GM19372 (cell line): ENCODE results near the gene PDXDC1.
"Not testable (repeated sequence)": the region's sequence is repeated elsewhere in the genome, so short reads cannot be mapped to it uniquely, and the experiment has no call there.

Source experiments
- ATAC-seq: cut with Tn5 transposase; IDR thresholded peaks from one replicate; pipeline ENCODE4 v1.9.1; 2021; ENCODE audit warnings: mild to moderate bottlenecking, low read depth, moderate library complexity; ENCODE audit not compliant: unreplicated experiment

PDXDC1 gene, protein sequence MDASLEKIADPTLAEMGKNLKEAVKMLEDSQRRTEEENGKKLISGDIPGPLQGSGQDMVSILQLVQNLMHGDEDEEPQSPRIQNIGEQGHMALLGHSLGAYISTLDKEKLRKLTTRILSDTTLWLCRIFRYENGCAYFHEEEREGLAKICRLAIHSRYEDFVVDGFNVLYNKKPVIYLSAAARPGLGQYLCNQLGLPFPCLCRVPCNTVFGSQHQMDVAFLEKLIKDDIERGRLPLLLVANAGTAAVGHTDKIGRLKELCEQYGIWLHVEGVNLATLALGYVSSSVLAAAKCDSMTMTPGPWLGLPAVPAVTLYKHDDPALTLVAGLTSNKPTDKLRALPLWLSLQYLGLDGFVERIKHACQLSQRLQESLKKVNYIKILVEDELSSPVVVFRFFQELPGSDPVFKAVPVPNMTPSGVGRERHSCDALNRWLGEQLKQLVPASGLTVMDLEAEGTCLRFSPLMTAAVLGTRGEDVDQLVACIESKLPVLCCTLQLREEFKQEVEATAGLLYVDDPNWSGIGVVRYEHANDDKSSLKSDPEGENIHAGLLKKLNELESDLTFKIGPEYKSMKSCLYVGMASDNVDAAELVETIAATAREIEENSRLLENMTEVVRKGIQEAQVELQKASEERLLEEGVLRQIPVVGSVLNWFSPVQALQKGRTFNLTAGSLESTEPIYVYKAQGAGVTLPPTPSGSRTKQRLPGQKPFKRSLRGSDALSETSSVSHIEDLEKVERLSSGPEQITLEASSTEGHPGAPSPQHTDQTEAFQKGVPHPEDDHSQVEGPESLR

DNA sequence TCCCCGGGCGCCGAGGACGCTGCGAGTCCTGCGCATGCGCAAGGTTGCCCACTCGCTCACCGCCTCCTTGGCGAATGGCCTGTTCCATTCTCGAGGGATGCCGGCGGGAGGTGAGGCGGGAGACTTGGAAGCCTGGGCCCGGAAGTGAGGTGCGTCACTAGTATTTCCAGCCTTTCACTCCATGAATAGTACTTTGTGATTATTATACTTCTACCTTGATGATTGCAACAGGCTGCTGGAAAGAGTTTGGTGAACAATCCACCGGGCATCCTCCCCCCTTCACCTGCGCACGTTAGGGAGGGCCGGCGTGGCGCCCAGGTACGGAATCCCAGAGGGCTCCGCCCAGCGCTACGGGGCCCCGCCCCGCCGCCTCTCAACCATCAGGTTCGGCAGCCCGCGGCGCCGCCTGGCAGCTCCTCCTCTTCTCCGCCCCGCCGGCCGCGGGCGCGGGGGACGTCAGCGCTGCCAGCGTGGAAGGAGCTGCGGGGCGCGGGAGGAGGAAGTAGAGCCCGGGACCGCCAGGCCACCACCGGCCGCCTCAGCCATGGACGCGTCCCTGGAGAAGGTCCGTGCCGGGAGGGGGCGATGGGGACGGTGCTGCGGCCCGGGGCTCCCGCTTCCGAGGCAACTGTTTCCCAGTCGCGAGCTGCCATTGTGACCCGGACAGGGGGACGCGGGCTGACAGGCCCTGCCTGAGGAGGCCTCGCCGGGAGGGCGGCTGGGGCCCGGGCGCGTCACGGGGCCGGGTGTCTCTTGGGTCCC is at the start of gene PDXDC1:
PDXDC1 (plus strand) TSS at position 371 of the 762 bp plus-strand sequence; CDS start at position 545, 174 bp downstream.
- ATAC-seq, result peak; percentile 94

DNA sequence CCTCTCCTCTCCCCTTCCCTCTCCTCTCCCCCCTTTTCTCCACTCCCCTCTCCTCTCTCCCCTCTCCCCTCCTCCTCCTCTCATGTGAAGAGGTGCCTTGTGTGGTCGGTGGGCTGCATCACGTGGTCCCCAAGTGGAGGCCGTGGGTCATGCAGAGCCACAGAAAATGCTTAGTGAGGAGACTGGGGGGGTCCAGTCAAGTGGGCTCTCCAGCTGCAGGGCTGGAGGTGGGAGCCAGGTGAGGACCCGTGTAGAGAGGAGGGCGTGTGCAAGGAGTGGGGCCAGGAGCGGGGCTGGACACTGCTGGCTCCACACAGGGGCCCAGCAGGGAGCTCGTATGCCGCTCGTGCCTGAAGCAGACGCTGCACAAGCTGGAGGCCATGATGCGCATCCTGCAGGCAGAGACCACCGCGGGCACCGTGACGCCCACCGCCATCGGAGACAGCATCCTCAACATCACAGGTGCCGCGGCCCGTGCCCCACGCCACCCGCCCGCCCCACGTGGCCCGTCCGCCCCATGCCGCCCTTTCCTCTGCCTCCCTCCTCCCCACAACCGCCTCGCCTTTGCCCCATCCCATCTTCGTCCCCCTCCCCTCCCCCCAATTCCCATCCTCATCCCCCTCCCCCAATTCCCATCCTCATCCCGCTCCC is 46.6 kb upstream of the PDXDC1 start:
- ATAC-seq, result not testable (repeated sequence)

GRCh38 chr16:14929176-14929575 is 45.6 kb upstream of the PDXDC1 start:
- not testable (repeated sequence) for ATAC-seq

- not testable (repeated sequence) for ATAC-seq
These were observed 44.6 kb upstream of the PDXDC1 start for GRCh38 chr16:14930246-14930645.

DNA sequence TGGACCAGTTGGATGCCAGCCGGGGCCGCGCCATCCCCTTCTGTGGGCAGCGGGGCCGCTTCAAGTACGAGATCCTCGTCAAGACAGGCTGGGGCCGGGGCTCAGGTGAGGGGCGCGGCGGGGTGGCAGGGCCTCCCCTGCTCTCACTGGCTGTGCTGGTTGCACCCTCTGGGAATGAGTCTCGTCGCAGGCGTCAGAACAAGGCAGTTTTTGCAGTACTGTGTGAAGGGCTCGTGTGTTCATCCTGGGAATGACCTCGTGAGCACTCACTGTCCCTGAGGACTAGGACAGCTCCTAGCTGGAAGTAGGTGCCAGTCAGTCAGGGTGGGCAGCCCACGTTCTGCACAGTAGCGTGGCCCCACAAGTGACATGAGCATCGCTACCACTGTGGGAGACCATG is 43.9 kb upstream of the PDXDC1 start:
- not testable (repeated sequence) for ATAC-seq

DNA sequence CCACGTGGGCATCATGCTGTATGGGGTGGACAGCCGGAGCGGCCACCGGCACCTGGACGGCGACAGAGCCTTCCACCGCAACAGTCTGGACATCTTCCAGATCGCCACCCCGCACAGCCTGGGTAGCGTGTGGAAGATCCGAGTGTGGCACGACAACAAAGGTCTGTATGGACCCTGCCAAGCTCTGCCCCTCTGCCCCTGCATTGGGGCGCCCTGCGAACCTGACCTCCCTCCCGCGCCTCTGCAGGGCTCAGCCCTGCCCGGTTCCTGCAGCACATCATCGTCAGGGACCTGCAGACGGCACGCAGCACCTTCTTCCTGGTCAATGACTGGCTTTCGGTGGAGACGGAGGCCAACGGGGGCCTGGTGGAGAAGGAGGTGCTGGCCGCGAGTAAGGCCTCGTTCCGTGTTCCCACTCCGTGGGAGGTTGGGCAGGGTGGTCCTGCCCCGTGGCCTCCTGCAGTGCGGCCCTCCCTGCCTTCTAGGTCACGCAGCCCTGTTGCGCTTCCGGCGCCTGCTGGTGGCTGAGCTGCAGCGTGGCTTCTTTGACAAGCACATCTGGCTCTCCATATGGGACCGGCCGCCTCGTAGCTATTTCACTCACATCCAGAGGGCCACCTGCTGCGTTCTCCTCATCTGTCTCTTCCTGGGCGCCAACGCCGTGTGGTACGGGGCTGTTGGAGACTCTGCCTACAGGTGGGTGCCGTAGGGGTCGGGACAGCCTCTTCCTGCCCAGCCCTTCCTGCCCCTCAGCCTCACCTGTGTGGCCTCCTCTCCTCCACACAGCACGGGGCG is 42.0 kb upstream of the PDXDC1 start:
- not testable (repeated sequence) for ATAC-seq

GRCh38 chr16:14937143-14937542 is 37.7 kb upstream of the PDXDC1 start, which contains the start of gene NPIPA1:
Gene NPIPA1, plus strand, starts transcription at chr16:14937443. Its CDS starts 0 bp downstream, at chr16:14937443.
- not testable (repeated sequence) for ATAC-seq

GRCh38 chr16:14937994-14938393 is 36.8 kb upstream of the PDXDC1 start:
- not testable (repeated sequence) for ATAC-seq

DNA sequence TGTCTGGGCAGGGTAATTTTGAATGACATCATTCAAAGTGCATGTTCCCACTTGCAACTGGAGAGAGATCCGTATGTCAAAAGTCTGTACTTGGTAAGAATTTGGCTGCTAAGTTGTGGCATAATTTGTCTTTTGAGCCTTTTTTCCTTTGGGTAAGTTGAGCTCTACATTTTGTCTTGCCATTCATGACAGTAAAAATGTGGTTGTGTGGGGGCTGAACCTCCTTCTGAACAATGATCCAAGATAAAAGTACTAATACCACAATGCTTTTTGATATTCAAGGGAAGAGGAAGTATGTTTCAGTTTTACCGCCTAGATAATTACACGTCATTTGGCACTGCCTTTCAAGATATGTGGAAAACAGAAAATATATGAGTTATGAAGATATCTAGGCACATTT is 32.1 kb upstream of the PDXDC1 start:
- ATAC-seq, result not testable (repeated sequence)

DNA sequence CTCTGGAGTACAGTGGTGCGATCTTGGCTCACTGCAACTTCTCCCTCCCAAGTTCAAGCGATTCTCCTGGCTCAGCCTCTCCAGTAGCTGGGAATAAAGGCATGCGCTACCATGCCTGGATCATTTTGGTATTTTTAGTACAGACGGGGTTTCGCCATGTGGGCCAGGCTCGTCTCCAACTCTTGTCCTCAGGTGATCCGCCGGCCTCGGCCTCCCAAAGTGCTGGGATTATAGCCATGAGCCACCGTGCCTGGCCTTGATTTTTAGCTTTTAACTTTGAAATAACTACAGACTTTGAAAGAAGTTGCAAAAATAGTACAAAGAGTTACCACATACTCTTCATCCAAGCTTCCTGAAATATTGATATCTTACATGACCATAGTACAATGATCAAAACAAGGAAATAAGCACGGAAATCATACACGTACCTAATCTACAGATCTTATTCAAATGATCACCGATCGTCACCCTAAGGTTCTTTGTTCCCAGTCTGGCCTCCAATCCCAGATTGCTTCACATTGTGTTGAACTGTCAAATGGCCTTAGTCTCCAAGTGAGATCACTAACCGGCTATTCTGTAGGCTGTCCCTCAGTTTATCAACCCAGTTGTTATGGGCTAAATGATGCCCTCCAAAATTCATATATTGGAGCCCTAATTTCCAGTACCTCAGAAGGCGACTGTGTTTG is 19.1 kb upstream of the PDXDC1 start:
- no peak for ATAC-seq

GRCh38 chr16:14957576-14958322 is 17.1 kb upstream of the PDXDC1 start:
- no peak for ATAC-seq

DNA sequence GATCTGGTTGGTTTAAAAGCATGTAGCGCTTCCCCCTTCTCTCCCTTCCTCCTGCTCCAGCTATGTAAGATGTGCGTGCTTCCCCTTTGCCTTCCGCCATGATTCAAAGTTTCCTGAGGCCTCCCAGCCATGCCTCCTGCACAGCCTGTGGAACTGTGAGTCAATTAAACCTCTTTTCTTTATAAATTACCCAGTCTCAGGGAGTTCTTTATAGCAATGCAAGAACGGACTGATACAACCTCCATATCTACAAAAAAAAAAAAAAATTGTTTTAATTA is 16.6 kb upstream of the PDXDC1 start:
- no peak for ATAC-seq

DNA sequence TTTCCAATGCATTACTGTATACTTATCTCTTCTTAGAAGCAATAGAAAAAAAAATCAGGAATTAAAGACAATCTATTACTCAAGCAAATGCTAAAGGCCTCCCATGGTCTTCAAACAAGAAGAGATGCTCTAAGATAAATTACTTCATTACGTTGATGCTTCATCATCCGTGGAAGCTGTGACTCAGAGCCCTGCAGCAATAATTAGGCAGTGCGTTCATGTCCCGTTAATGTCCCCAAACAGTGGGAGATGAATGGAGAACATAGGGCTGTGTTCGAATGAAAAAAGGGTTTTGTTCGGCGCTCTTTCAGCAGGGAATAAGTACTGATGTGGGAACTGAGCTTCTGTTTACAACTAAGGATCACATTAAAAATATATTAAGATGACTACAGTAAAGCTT is 15.9 kb upstream of the PDXDC1 start:
- ATAC-seq, result no peak

DNA sequence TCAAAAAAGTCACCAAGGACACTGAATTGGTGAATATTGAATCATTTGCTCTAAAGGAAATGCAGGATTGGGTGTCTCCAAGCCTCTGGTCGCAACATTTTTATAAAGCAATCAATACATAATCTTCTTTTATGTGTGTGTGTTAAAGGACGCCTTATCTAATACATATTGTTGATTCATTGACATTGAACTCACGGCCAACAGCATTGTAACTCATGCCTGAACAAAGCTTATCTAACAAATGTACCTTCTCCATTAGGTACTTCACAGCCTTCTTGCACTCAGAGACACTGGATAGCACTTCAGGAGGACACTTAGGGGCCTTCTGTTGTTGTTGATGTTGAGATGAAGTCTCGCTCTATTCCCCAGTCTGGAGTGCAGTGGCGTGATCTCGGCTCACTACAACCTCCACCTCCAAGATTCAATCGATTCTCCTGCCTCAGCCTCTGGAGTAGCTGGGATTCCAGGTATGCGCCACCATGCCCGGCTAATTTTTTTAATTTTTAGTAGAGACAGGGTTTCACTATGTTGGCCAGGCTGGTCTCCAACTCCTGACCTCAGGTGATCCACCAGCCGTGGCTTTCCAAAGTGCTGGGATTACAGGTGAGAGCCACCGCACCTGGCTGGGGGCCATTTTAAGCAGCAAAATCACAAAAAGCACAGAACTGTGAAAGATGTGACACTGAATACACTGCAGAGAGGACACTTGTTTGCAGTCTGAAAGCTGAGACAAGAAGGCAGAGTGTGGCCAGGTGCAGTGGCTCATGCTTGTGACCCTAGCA is 13.2 kb upstream of the PDXDC1 start:
- ATAC-seq, result no peak

- ATAC-seq, result no peak
These were observed 11.3 kb upstream of the PDXDC1 start for GRCh38 chr16:14963281-14964173.

DNA sequence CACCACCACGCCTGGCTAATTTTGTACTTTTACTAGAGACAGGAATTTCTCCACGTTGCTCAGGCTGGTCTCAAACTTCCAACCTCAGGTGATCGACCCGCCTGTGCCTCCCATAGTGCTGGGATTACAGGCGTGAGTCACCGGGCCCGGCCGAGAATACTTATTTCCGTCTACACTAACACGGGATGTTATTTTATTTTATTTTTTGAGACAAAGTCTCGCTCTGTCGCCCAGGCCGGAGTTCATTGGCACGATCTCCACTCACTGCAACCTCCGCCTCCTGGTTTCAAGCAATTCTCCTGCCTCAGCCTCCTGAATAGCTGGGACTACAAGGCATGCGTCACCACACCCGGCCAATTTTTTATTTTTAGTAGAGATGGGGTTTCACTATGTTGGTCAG is 9.5 kb upstream of the PDXDC1 start:
- ATAC-seq, result no peak

DNA sequence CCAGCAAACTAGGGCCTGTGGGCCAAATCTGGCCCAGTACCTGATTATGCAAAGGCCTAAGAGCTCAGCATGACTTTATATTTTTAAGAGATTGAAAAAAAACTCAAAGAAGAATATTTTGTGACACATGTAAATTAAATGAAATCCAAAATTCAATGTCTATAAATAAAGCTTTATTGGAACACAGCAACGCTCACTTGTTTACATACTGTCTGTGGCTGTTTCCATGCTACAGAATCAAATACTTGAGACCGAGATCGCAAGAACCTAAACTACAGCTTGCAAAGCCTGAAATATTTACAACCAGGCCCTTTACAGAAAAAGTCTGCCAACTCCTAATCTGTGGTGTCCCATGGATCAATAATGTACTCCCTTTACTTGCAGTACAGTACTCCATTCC is 5.0 kb upstream of the PDXDC1 start:
- ATAC-seq, result not testable (repeated sequence)
